Lower leg skin (tissue), 3 donors: ENCODE data around the gene KHDRBS2.

Experiments used
- POLR2A ChIP-seq, 2 donors: fragments of 450-650 bp; IDR thresholded peaks; one replicate each; pipeline ENCODE4 v1.6.1; 2016 to 2017; ENCODE audit warnings: antibody characterized with exemption in 2 of 2, mild to moderate bottlenecking in 1 of 2, moderate library complexity in 1 of 2
- TF ChIP-seq, protein P1 (sequence below), 3 donors: fragments of 450-650 bp; IDR thresholded peaks; one replicate each; pipeline ENCODE4 v1.5.1; 2016; ENCODE audit warnings: antibody characterized with exemption in 3 of 3, mild to moderate bottlenecking in 3 of 3, moderate library complexity in 2 of 3

DNA sequence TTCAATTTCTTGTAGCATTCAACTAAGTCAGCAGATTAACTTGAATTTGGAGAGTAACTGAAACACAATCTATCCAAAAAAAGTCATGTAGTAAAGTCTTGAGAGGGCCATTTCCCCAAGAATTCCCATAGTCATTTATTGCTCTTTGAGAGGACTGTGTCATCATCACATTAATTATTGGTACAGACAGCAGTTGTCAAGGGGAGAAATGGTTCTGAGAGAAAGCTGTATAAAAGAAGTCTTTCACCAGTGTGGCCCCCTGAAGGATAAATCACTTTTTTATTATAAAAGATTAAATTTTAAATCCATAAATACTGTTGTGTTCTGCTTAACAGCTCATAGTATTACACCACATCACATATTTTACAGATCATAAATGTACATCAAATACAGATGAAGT, 111.5 kb downstream of the KHDRBS2 start:
- TF ChIP-seq, protein P1, sequence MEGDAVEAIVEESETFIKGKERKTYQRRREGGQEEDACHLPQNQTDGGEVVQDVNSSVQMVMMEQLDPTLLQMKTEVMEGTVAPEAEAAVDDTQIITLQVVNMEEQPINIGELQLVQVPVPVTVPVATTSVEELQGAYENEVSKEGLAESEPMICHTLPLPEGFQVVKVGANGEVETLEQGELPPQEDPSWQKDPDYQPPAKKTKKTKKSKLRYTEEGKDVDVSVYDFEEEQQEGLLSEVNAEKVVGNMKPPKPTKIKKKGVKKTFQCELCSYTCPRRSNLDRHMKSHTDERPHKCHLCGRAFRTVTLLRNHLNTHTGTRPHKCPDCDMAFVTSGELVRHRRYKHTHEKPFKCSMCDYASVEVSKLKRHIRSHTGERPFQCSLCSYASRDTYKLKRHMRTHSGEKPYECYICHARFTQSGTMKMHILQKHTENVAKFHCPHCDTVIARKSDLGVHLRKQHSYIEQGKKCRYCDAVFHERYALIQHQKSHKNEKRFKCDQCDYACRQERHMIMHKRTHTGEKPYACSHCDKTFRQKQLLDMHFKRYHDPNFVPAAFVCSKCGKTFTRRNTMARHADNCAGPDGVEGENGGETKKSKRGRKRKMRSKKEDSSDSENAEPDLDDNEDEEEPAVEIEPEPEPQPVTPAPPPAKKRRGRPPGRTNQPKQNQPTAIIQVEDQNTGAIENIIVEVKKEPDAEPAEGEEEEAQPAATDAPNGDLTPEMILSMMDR (IDR thresholded peaks at IDR 0.05): no peak
- TF ChIP-seq POLR2A (IDR thresholded peaks at IDR 0.05): no peak
